Hippocampal formation (tissue), 2 donors: Measurements from ENCODE around the gene ARL6IP6.
"Not testable (repeated sequence)": the region's sequence is repeated elsewhere in the genome, so short reads cannot be mapped to it uniquely, and the experiment has no call there.

Experiments
- DNase-seq, 2 donors: peaks; one replicate each; lab custom pipeline; 2025; lab: John Stamatoyannopoulos, UW

ARL6IP6 gene

GRCh38 chr2:152722639-152723038, 4.2 kb downstream of the ARL6IP6 start:
- not testable (repeated sequence) for DNase-seq

- DNase-seq: no peak
Measured at GRCh38 chr2:152723918-152724317, 5.5 kb downstream of the ARL6IP6 start.

- DNase-seq: no peak
Measured at GRCh38 chr2:152729844-152730243, 11.4 kb downstream of the ARL6IP6 start.

GRCh38 chr2:152730591-152731333, 12.3 kb downstream of the ARL6IP6 start:
- DNase-seq: no peak

- DNase-seq: not testable (repeated sequence)
Measured at GRCh38 chr2:152737509-152737908, 19.1 kb downstream of the ARL6IP6 start.

- DNase-seq: no peak
Measured at GRCh38 chr2:152738438-152738837, 20.0 kb downstream of the ARL6IP6 start.

- DNase-seq: not testable (repeated sequence)
Measured at GRCh38 chr2:152739705-152740104, 21.3 kb downstream of the ARL6IP6 start.

GRCh38 chr2:152740743-152741328, 22.4 kb downstream of the ARL6IP6 start:
- DNase-seq: peak in 1 of 2 donors; percentile 66

- no peak for DNase-seq
Measured at GRCh38 chr2:152743002-152743401, 24.6 kb downstream of the ARL6IP6 start.

- not testable (repeated sequence) for DNase-seq
Measured at GRCh38 chr2:152747751-152748150, 29.3 kb downstream of the ARL6IP6 start.

GRCh38 chr2:152755029-152755428, 36.6 kb downstream of the ARL6IP6 start:
- no peak for DNase-seq

GRCh38 chr2:152759290-152760072, 41.1 kb downstream of the ARL6IP6 start:
- no peak for DNase-seq

- DNase-seq: no peak
Measured at GRCh38 chr2:152761214-152761613, 42.8 kb downstream of the ARL6IP6 start.

GRCh38 chr2:152762202-152762601, 43.8 kb downstream of the ARL6IP6 start:
- no peak for DNase-seq

GRCh38 chr2:152763208-152763607, 44.8 kb downstream of the ARL6IP6 start:
- not testable (repeated sequence) for DNase-seq

- DNase-seq: no peak
Measured at GRCh38 chr2:152763651-152764050, 45.2 kb downstream of the ARL6IP6 start.

GRCh38 chr2:152766928-152767327, 48.5 kb downstream of the ARL6IP6 start:
- DNase-seq: no peak

- no peak for DNase-seq
Measured at GRCh38 chr2:152781175-152781574, 62.8 kb downstream of the ARL6IP6 start.

GRCh38 chr2:152782171-152782570, 63.8 kb downstream of the ARL6IP6 start:
- DNase-seq: no peak

- DNase-seq: no peak
Measured at GRCh38 chr2:152790883-152791282, 72.5 kb downstream of the ARL6IP6 start.

GRCh38 chr2:152791979-152792378, 73.6 kb downstream of the ARL6IP6 start:
- no peak for DNase-seq

- no peak for DNase-seq
Measured at GRCh38 chr2:152792974-152793373, 74.6 kb downstream of the ARL6IP6 start.

- DNase-seq: no peak
Measured at GRCh38 chr2:152796941-152797340, 78.5 kb downstream of the ARL6IP6 start.
